Fibroblast of pulmonary artery (primary cell): ENCODE results near the gene DNAH10.

Source experiments
- DNase-seq: peaks from one replicate; pipeline ENCODE4 v3.0.0-alpha.2; 2010; ENCODE audit warnings: low read depth
- H3K4me3 ChIP-seq: replicated peaks from 2 replicates; pipeline ENCODE4 v1.5.1; 2011; ENCODE audit warnings: low read depth, mild to moderate bottlenecking, control low read depth, low read length, moderate library complexity
- CTCF ChIP-seq: IDR thresholded peaks from 2 replicates; pipeline ENCODE4 v1.5.1; 2011; ENCODE audit warnings: mild to moderate bottlenecking, control low read depth, low read length, inconsistent platforms; ENCODE audit errors: missing control alignments

DNAH10 gene

GRCh38 chr12:123717350-123717749, 44.8 kb upstream of the DNAH10 start:
- DNase-seq: no peak
- no peak for TF ChIP-seq CTCF
- H3K4me3 ChIP-seq: no peak overlapping the region

GRCh38 chr12:123720141-123720814, 41.8 kb upstream of the DNAH10 start:
- H3K4me3 ChIP-seq: no peak overlapping the region
- no peak for TF ChIP-seq CTCF
- no peak for DNase-seq

- no peak overlapping the region for H3K4me3 ChIP-seq
- DNase-seq: no peak
- no peak for TF ChIP-seq CTCF
Measured at GRCh38 chr12:123721245-123721644, 40.9 kb upstream of the DNAH10 start.

GRCh38 chr12:123723011-123723410, 39.1 kb upstream of the DNAH10 start:
- no peak overlapping the region for H3K4me3 ChIP-seq
- no peak for DNase-seq
- no peak for TF ChIP-seq CTCF

- TF ChIP-seq CTCF: no peak
- DNase-seq: no peak
Measured at GRCh38 chr12:123723765-123724164, 38.3 kb upstream of the DNAH10 start.

GRCh38 chr12:123726244-123726643, 35.9 kb upstream of the DNAH10 start:
- no peak for DNase-seq
- H3K4me3 ChIP-seq: no peak overlapping the region
- TF ChIP-seq CTCF: no peak

More at GRCh38 chr12:123723765-123724164, 38.3 kb upstream of the DNAH10 start:
- no peak overlapping the region for H3K4me3 ChIP-seq

GRCh38 chr12:123726962-123727361, 35.1 kb upstream of the DNAH10 start:
- H3K4me3 ChIP-seq: no peak overlapping the region
- no peak for DNase-seq
- no peak for TF ChIP-seq CTCF
